HEK293 (cell line): Measurements from ENCODE around the gene FAM124B.

Source experiments
- CTCF ChIA-PET: fragments of 350-600 bp; formaldehyde crosslinking; extraction: SDS; loops from one replicate; lab custom pipeline; 2021; ENCODE audit warnings: antibody characterized with exemption; lab: Yijun Ruan, JAX
- POLR2A ChIA-PET: fragments of 300-600 bp; formaldehyde crosslinking; extraction: SDS; loops from one replicate; lab custom pipeline; 2020; ENCODE audit warnings: antibody characterized with exemption, inconsistent platforms; lab: Yijun Ruan, JAX
- H3K27ac ChIP-seq: fragments of 200-500 bp; sonication (Bioruptor generic); 2 replicates; pipeline ENCODE4 v1.5.1; 2014; ENCODE audit warnings: low read depth, low read length, control low read depth, inconsistent platforms; ENCODE audit errors: extremely low read depth
- H3K36me3 ChIP-seq, 2 experiments: fragments of 200-500 bp in 1 of 2; sonication (Bioruptor generic) in 1 of 2; 1 replicate in 1 of 2; 2 replicates in 1 of 2; pipeline ENCODE4 v1.5.1; 2014 to 2017; ENCODE audit warnings: inconsistent platforms in 2 of 2, low read length in 2 of 2; ENCODE audit not compliant: control insufficient read depth in 2 of 2, insufficient read depth in 1 of 2
- H3K4me1 ChIP-seq: fragments of 200-500 bp; sonication (Bioruptor generic); 2 replicates; pipeline ENCODE4 v1.5.1; 2014; ENCODE audit warnings: mild to moderate bottlenecking, low read length, inconsistent platforms; ENCODE audit not compliant: control insufficient read depth, insufficient read depth
- H3K4me3 ChIP-seq: 2 replicates; pipeline ENCODE4 v1.5.1; 2011; ENCODE audit warnings: low read depth, mild to moderate bottlenecking, control low read depth, low read length, moderate library complexity
- H3K9me3 ChIP-seq: fragments of 200-500 bp; sonication (Bioruptor generic); 2 replicates; pipeline ENCODE4 v1.5.1; 2014; ENCODE audit warnings: low read depth, low read length, inconsistent platforms; ENCODE audit not compliant: control insufficient read depth, insufficient read depth
- GFI1B ChIP-seq: fragments of 450-650 bp; formaldehyde crosslinking; IDR thresholded peaks from 2 replicates; pipeline ENCODE4 v1.5.1; 2016; ENCODE audit warnings: missing biosample characterization, missing genetic modification characterization
- KLF7 ChIP-seq: fragments of 450-650 bp; formaldehyde crosslinking; IDR thresholded peaks from 2 replicates; pipeline ENCODE4 v1.5.1; 2016; ENCODE audit warnings: missing biosample characterization, missing genetic modification characterization, borderline replicate concordance
- PRDM2 ChIP-seq: fragments of 450-650 bp; formaldehyde crosslinking; IDR thresholded peaks from 2 replicates; pipeline ENCODE4 v1.5.1; 2016; ENCODE audit warnings: missing biosample characterization, missing genetic modification characterization, borderline replicate concordance
- SCRT1 ChIP-seq: fragments of 450-650 bp; formaldehyde crosslinking; IDR thresholded peaks from 2 replicates; pipeline ENCODE4 v1.5.1; 2016; ENCODE audit warnings: missing biosample characterization, missing genetic modification characterization, borderline replicate concordance
- ZNF157 ChIP-seq: fragments of 450-650 bp; formaldehyde crosslinking; IDR thresholded peaks from 2 replicates; pipeline ENCODE4 v1.5.1; 2016; ENCODE audit warnings: missing biosample characterization, missing genetic modification characterization
- ZNF24 ChIP-seq: fragments of 450-650 bp; formaldehyde crosslinking; IDR thresholded peaks from 2 replicates; pipeline ENCODE4 v1.5.1; 2016; ENCODE audit warnings: missing biosample characterization, missing genetic modification characterization
- ZNF280D ChIP-seq: fragments of 450-650 bp; formaldehyde crosslinking; IDR thresholded peaks from 2 replicates; pipeline ENCODE4 v1.5.1; 2016; ENCODE audit warnings: missing biosample characterization, missing genetic modification characterization
- ZNF302 ChIP-seq: fragments of 450-650 bp; formaldehyde crosslinking; IDR thresholded peaks from 2 replicates; pipeline ENCODE4 v1.5.1; 2016; ENCODE audit warnings: missing biosample characterization, missing genetic modification characterization, low read depth
- ZNF335 ChIP-seq: fragments of 450-650 bp; formaldehyde crosslinking; conservative IDR thresholded peaks from 2 replicates; pipeline ENCODE4 v1.5.1; 2016; ENCODE audit warnings: missing biosample characterization, missing genetic modification characterization
- ZNF488 ChIP-seq: fragments of 450-650 bp; formaldehyde crosslinking; IDR thresholded peaks from 2 replicates; pipeline ENCODE4 v1.5.1; 2016; ENCODE audit warnings: missing biosample characterization, missing genetic modification characterization
- ZNF529 ChIP-seq: fragments of 450-650 bp; formaldehyde crosslinking; IDR thresholded peaks from 2 replicates; pipeline ENCODE4 v1.5.1; 2017; ENCODE audit warnings: missing genetic modification characterization, missing biosample characterization; ENCODE audit not compliant: insufficient replicate concordance
- ZNF664 ChIP-seq: fragments of 450-650 bp; formaldehyde crosslinking; IDR thresholded peaks from 2 replicates; pipeline ENCODE4 v1.5.1; 2016; ENCODE audit warnings: missing biosample characterization, missing genetic modification characterization
- ZNF747 ChIP-seq: fragments of 450-650 bp; formaldehyde crosslinking; IDR thresholded peaks from 2 replicates; pipeline ENCODE4 v1.5.1; 2016; ENCODE audit warnings: missing biosample characterization, missing genetic modification characterization
- ZNF768 ChIP-seq: fragments of 450-650 bp; formaldehyde crosslinking; IDR thresholded peaks from 2 replicates; pipeline ENCODE4 v1.5.1; 2018; ENCODE audit warnings: missing biosample characterization, mild to moderate bottlenecking, missing genetic modification characterization
- ZNF785 ChIP-seq: fragments of 450-650 bp; formaldehyde crosslinking; IDR thresholded peaks from 2 replicates; pipeline ENCODE4 v1.5.1; 2016; ENCODE audit warnings: missing biosample characterization, missing genetic modification characterization

FAM124B gene

GRCh38 chr2:224421065-224421464, 19.2 kb upstream of the FAM124B start:
- CTCF ChIA-PET, result no interaction called here
- H3K4me3 ChIP-seq, result no peak overlapping the region
- H3K9me3 ChIP-seq, result no peaks in the 10 kb centered on the region
- POLR2A ChIA-PET, result no interaction called here
- TF ChIP-seq ZNF785 (tag by site-specific recombination), result no peak
- no peak for TF ChIP-seq GFI1B (tag by site-specific recombination)
- TF ChIP-seq ZNF529 (tag by site-specific recombination), result peak; percentile 95
- TF ChIP-seq ZNF24, result no peak
- H3K36me3 ChIP-seq, result no peaks in the 10 kb centered on the region
- no peak overlapping the region for H3K27ac ChIP-seq
- no peaks in the 10 kb centered on the region for H3K4me1 ChIP-seq

- no peak for TF ChIP-seq SCRT1 (tag by site-specific recombination)
- TF ChIP-seq ZNF280D (tag by site-specific recombination), result no peak
- TF ChIP-seq ZNF768 (tag by site-specific recombination), result no peak
- no peak for TF ChIP-seq ZNF302 (tag by site-specific recombination)
- no peak for TF ChIP-seq ZNF157
- no peak for TF ChIP-seq ZNF488 (tag by site-specific recombination)
- no peak for TF ChIP-seq PRDM2 (tag by site-specific recombination)
- no peak for TF ChIP-seq ZNF335 (tag by site-specific recombination)
- TF ChIP-seq KLF7 (tag by site-specific recombination), result no peak
- no peak for TF ChIP-seq ZNF664 (tag by site-specific recombination)
- TF ChIP-seq ZNF747 (tag by site-specific recombination), result no peak
- TF ChIP-seq, all 188 proteins: peak for 0
- Histone ChIP-seq H3K4me1 (no peaks in the 10 kb centered on the region), H3K4me3 (no peak overlapping the region), H3K9me3 (no peaks in the 10 kb centered on the region), H3K36me3 (no peaks in the 10 kb centered on the region), H3K27ac (no peak overlapping the region)
- POLR2A ChIA-PET, result no interaction called here
- CTCF ChIA-PET, result no interaction called here
Measured at GRCh38 chr2:224417947-224418346, 16.0 kb upstream of the FAM124B start.
